ENCODE data around the gene SLC2A1.

SLC2A1 gene

DNA sequence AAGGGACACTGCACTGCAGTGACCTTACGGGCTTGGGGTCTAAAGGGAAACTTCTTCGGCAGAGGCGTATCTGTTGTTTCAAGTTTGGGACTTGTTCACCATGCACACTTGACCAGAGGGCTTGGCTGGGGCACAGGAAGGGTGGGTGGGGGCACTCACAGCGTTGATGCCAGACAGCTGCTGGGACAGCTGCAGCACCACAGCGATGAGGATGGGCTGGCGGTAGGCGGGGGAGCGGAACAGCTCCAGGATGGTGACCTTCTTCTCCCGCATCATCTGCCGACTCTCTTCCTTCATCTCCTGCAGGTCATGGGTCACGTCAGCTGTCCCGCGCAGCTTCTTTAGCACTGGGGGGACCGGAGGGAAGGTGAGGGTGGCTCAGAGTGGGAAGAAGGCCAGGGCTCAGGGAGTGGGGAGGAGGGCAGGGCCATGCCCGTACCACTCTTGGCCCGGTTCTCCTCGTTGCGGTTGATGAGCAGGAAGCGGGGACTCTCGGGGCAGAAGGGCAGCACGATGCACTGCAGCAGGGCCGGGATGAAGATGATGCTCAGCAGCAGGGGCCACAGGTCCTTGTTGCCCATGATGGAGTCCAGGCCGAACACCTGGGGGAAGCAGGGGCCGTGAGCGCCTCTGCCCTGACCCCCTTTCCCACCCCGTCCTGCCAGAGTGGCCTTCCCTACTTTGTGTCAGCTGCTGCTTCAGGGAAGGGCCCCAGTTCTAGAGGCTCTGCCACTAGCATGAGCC is 29.1 kb downstream of the SLC2A1 start:
- H3K9me3 ChIP-seq (ENCODE audit: control insufficient read depth in 5 of 5, low read length in 5 of 5), result no peaks in the 10 kb centered on the region
- no peak overlapping the region for H3K27ac ChIP-seq (ENCODE audit: low read depth, low read length)
- H3K9ac ChIP-seq (ENCODE audit: low read length in 5 of 5), result no peak overlapping the region
- H3K36me3 ChIP-seq (ENCODE audit: control insufficient read depth in 5 of 5, insufficient read depth in 5 of 5, low read length in 5 of 5), result peaks cover 0 to 40% (median 17%) of the 10 kb centered on the region in 5 donors
- no peak overlapping the region for H3K4me3 ChIP-seq (ENCODE audit: low read depth in 1 of 5, low read length in 5 of 5)
- H3K4me1 ChIP-seq (ENCODE audit: control insufficient read depth in 5 of 5, insufficient read depth in 5 of 5, low read length in 5 of 5), result peaks cover 0 to 20% (median 15%) of the 10 kb centered on the region in 5 donors
- H3K27me3 ChIP-seq (ENCODE audit: control insufficient read depth in 5 of 5, insufficient read depth in 4 of 5, low read length in 5 of 5), result no peaks in the 10 kb centered on the region

DNA sequence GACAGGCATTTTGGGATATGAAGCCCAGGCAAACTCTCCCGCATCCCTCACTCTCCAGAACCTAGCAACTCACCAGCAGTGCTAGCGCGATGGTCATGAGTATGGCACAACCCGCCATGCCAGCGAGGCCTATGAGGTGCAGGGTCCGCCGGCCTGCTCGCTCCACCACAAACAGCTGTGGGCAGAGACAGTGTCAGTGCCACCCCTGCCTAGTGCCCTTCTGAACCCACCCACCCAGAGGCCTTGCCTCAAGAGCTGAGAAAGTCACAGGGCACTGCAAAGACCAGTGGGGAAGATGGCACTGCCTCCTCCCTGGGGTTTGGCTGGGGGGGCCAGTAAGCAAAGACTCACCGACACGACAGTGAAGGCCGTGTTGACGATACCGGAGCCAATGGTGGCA is 29.8 kb downstream of the SLC2A1 start:
- Histone ChIP-seq H3K27me3 (ENCODE audit: control insufficient read depth in 5 of 5, insufficient read depth in 4 of 5, low read length in 5 of 5) (no peaks in the 10 kb centered on the region), H3K27ac (ENCODE audit: low read depth, low read length) (no peak overlapping the region), H3K4me3 (ENCODE audit: low read depth in 1 of 5, low read length in 5 of 5) (no peak overlapping the region), H3K36me3 (ENCODE audit: control insufficient read depth in 5 of 5, insufficient read depth in 5 of 5, low read length in 5 of 5) (peaks cover 0 to 40% (median 17%) of the 10 kb centered on the region in 5 donors), H3K9ac (ENCODE audit: low read length in 5 of 5) (no peak overlapping the region), H3K9me3 (ENCODE audit: control insufficient read depth in 5 of 5, low read length in 5 of 5) (no peaks in the 10 kb centered on the region), H3K4me1 (ENCODE audit: control insufficient read depth in 5 of 5, insufficient read depth in 5 of 5, low read length in 5 of 5) (peaks cover 0 to 26% (median 15%) of the 10 kb centered on the region in 5 donors)

DNA sequence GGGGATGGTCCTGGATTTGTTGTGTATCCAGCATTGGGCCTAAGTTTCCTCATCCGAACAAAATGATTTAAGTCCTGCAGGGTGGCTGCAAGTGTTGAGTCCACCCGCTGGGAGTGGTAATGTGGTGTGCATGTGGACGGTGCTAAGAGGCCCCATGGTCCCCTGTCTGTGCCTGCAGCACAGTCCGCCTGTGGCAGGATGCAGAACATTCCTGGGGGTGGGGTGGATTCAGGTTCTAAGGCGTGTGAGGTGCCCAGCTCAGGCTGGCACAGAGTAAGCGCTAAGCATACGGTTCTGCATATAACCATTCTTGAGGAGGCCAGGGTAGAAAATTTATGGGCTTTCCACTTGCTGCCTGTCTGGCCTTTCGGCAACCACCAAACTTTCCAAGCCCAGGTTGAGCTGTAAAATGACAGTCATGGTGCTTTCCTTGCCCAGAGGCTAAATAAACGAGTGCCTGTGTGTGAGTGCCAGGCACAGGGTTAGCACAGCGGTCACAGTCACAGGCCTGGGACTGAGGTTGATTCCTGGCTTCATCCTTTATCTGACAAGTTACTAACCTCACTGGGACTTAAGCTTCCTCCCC is 30.7 kb downstream of the SLC2A1 start:
- Histone ChIP-seq H3K4me1 (ENCODE audit: control insufficient read depth in 5 of 5, insufficient read depth in 5 of 5, low read length in 5 of 5) (peaks cover 0 to 32% (median 16%) of the 10 kb centered on the region in 5 donors), H3K9me3 (ENCODE audit: control insufficient read depth in 5 of 5, low read length in 5 of 5) (no peaks in the 10 kb centered on the region), H3K4me3 (ENCODE audit: low read depth in 1 of 5, low read length in 5 of 5) (no peak overlapping the region), H3K27me3 (ENCODE audit: control insufficient read depth in 5 of 5, insufficient read depth in 4 of 5, low read length in 5 of 5) (no peaks in the 10 kb centered on the region), H3K9ac (ENCODE audit: low read length in 5 of 5) (no peak overlapping the region), H3K27ac (ENCODE audit: low read depth, low read length) (no peak overlapping the region), H3K36me3 (ENCODE audit: control insufficient read depth in 5 of 5, insufficient read depth in 5 of 5, low read length in 5 of 5) (peaks cover 0 to 40% (median 17%) of the 10 kb centered on the region in 5 donors)

DNA sequence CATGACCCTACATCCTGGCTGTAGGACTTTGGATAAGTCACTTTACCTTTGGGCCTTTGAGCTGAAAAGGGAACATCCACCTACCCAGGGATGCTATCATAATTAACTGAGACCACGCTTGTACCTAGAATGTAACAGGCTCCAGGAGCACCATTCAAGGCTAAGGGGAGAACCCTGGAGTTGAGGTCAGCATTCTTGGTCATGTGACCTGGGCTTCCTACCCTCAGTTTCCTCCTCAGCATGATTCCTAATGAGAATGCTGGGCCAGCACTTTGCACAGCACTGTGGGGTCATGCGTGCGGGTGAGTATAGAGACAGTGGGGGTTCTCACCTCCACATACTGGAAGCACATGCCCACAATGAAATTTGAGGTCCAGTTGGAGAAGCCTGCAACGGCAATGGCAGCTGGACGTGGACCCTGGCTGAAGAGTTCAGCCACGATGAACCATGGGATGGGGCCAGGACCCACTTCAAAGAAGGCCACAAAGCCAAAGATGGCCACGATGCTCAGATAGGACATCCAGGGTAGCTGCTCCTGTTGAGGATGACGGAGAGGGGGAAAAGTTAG is 31.3 kb downstream of the SLC2A1 start:
- Histone ChIP-seq H3K36me3 (ENCODE audit: control insufficient read depth in 5 of 5, insufficient read depth in 5 of 5, low read length in 5 of 5) (peaks cover 0 to 40% (median 17%) of the 10 kb centered on the region in 5 donors), H3K4me3 (ENCODE audit: low read depth in 1 of 5, low read length in 5 of 5) (no peak overlapping the region), H3K4me1 (ENCODE audit: control insufficient read depth in 5 of 5, insufficient read depth in 5 of 5, low read length in 5 of 5) (peaks cover 0 to 29% (median 15%) of the 10 kb centered on the region in 5 donors), H3K27ac (ENCODE audit: low read depth, low read length) (no peak overlapping the region), H3K9me3 (ENCODE audit: control insufficient read depth in 5 of 5, low read length in 5 of 5) (no peaks in the 10 kb centered on the region), H3K9ac (ENCODE audit: low read length in 5 of 5) (no peak overlapping the region), H3K27me3 (ENCODE audit: control insufficient read depth in 5 of 5, insufficient read depth in 4 of 5, low read length in 5 of 5) (no peaks in the 10 kb centered on the region)

DNA sequence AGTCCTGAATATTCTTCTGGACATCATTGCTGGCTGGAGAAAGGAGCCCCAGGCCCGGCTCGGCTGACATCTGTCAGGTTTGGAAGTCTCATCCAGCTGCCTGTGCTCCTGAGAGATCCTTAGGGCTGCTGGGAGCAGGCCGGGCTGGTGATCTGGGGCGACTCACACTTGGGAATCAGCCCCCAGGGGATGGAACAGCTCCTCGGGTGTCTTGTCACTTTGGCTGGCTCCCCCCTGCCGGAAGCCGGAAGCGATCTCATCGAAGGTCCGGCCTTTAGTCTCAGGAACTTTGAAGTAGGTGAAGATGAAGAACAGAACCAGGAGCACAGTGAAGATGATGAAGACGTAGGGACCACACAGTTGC is 31.8 kb downstream of the SLC2A1 start:
- H3K4me1 ChIP-seq (ENCODE audit: control insufficient read depth in 5 of 5, insufficient read depth in 5 of 5, low read length in 5 of 5), result peaks cover 0 to 25% (median 10%) of the 10 kb centered on the region in 5 donors
- no peak overlapping the region for H3K9ac ChIP-seq (ENCODE audit: low read length in 5 of 5)
- H3K27me3 ChIP-seq (ENCODE audit: control insufficient read depth in 5 of 5, insufficient read depth in 4 of 5, low read length in 5 of 5), result no peaks in the 10 kb centered on the region
- no peaks in the 10 kb centered on the region for H3K9me3 ChIP-seq (ENCODE audit: control insufficient read depth in 5 of 5, low read length in 5 of 5)
- peaks cover 0 to 40% (median 17%) of the 10 kb centered on the region in 5 donors for H3K36me3 ChIP-seq (ENCODE audit: control insufficient read depth in 5 of 5, insufficient read depth in 5 of 5, low read length in 5 of 5)
- H3K27ac ChIP-seq (ENCODE audit: low read depth, low read length), result no peak overlapping the region
- no peak overlapping the region for H3K4me3 ChIP-seq (ENCODE audit: low read depth in 1 of 5, low read length in 5 of 5)

DNA sequence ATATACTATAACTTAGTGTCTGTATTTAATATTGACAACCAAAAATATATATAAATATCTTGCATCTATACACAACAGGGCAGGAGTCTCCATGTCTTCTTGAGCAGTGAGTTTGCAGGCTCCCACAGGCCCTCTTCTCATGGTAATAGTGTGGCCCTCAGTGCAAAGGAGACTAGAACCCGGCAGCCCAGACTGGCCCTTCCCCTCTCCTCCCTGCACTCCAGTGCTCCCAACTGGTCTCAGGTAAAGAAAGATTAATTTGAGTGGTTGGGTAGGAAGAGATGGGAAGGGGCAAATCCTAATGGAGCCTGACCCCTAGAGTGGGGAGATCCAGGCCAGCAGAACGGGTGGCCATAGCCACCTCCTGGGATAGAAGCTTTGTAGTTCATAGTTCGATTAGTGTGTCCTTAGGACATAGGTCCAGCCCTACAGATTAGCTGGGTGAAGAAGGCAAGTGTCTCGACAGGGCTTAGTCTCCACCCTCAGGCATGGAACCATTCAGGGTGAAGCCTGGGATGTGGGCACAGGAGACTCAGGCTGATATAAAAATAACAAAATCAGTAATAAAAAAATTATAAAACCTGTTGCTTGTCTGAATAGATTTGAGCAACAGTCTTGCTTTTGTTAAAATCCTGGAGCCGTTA is 32.3 kb downstream of the SLC2A1 start:
- no peak overlapping the region for H3K9ac ChIP-seq (ENCODE audit: low read length in 5 of 5)
- H3K36me3 ChIP-seq (ENCODE audit: control insufficient read depth in 5 of 5, insufficient read depth in 5 of 5, low read length in 5 of 5), result peaks cover 0 to 40% (median 17%) of the 10 kb centered on the region in 5 donors
- H3K9me3 ChIP-seq (ENCODE audit: control insufficient read depth in 5 of 5, low read length in 5 of 5), result no peaks in the 10 kb centered on the region
- H3K4me3 ChIP-seq (ENCODE audit: low read depth in 1 of 5, low read length in 5 of 5), result no peak overlapping the region
- no peak overlapping the region for H3K27ac ChIP-seq (ENCODE audit: low read depth, low read length)
- peaks cover 0 to 20% (median 8%) of the 10 kb centered on the region in 5 donors for H3K4me1 ChIP-seq (ENCODE audit: control insufficient read depth in 5 of 5, insufficient read depth in 5 of 5, low read length in 5 of 5)
- no peaks in the 10 kb centered on the region for H3K27me3 ChIP-seq (ENCODE audit: control insufficient read depth in 5 of 5, insufficient read depth in 4 of 5, low read length in 5 of 5)

DNA sequence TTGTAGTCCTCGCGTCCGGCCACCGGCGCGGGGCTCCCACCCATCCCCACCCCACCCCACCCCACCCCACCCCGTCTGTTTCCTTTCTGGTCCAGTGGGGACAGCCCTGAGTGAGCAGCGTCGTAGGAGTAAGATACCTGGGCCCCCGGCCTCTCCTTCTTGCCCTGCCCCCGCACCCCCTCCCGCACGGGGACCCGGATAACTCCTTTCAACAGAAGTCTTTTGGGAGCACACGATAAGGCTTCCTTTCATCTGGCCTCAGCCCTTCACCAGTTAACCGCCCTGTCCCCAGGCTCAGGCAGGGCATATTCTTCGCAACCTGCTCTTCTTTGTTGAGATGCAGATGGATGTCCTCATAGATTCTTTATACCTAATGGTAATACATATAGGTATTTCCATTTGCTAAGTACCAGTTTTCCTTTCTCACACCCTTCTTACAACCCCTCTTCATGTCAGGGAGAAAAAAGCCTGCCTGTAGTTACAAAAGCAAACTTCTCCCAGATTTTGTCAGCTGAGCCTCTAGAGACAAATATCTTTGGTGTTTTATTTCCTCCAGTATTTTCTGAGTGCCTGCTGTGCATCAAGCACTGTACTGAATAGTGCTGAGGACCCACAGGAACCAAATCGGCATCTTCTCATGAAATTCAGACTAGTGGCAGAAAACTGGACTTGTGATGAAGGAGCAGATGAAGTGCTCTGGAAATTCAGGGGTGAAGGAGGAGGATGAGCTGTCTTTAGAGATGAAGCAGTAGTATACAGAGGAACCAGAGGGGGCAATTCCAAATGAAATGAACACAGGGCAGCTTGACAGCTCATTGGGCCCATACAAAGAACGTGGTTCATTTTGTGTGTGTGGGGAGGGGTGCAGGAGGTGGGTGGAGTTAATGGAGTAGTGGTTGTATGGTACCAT is 33.6 kb downstream of the SLC2A1 start:
- H3K36me3 ChIP-seq (ENCODE audit: control insufficient read depth in 5 of 5, insufficient read depth in 5 of 5, low read length in 5 of 5), result peaks cover 0 to 33% (median 17%) of the 10 kb centered on the region in 5 donors
- no peaks in the 10 kb centered on the region for H3K9me3 ChIP-seq (ENCODE audit: control insufficient read depth in 5 of 5, low read length in 5 of 5)
- peak overlapping the region in 4 of 5 donors; percentile 72 to 87 (median 80) for H3K4me3 ChIP-seq (ENCODE audit: low read depth in 1 of 5, low read length in 5 of 5)
- H3K27ac ChIP-seq (ENCODE audit: low read depth, low read length), result no peak overlapping the region
- H3K4me1 ChIP-seq (ENCODE audit: control insufficient read depth in 5 of 5, insufficient read depth in 5 of 5, low read length in 5 of 5), result peaks cover 0 to 16% (median 8%) of the 10 kb centered on the region in 5 donors
- H3K9ac ChIP-seq (ENCODE audit: low read length in 5 of 5), result peak overlapping the region in 3 of 5 donors; percentile 49 to 80 (median 67)
- no peaks in the 10 kb centered on the region for H3K27me3 ChIP-seq (ENCODE audit: control insufficient read depth in 5 of 5, insufficient read depth in 4 of 5, low read length in 5 of 5)

DNA sequence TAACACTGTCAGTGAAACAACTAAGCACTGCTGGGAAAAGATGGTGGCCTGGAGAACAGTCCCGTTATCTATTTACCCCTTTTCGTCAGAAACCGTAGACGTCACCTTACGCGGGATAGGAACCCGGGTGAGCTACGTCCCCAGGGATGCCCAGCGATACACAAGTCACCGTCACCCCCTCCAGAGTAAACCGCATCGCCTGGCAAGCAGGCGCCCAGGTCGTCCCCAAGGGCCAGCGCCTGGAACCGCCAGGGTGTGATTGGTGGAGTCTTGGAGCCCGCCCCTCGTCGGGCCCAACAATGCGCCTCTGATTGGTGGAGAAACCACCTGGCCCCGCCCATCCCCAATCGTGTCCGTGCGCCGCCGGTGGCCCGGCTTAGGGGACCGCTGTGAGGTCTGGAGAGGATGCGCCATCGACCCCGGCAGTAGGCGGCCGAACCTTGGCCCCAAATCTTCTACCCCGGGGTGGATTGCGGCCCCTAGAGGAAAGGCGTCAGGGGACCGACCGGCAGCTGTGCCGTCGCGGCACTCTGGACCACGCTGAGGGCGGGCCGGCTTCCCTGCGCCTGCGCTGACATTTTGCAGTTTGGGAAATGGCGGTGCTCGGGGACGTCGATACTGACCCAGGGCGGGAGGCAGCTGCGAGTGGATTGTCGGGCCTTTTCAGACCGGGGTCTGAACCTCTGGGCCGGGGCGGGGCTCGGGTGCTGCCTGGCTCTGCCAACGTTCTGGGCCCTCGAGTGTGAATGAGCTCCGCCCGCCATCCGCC is 34.4 kb downstream of the SLC2A1 start:
- no peaks in the 10 kb centered on the region for H3K9me3 ChIP-seq (ENCODE audit: control insufficient read depth in 5 of 5, low read length in 5 of 5)
- H3K27ac ChIP-seq (ENCODE audit: low read depth, low read length), result peak overlapping the region; percentile 54
- H3K36me3 ChIP-seq (ENCODE audit: control insufficient read depth in 5 of 5, insufficient read depth in 5 of 5, low read length in 5 of 5), result peaks cover 0 to 24% (median 12%) of the 10 kb centered on the region in 5 donors
- H3K9ac ChIP-seq (ENCODE audit: low read length in 5 of 5), result peak overlapping the region in 4 of 5 donors; percentile 34 to 80 (median 58)
- H3K4me3 ChIP-seq (ENCODE audit: low read depth in 1 of 5, low read length in 5 of 5), result peak overlapping the region; percentile 72 to 89 (median 83)
- no peaks in the 10 kb centered on the region for H3K27me3 ChIP-seq (ENCODE audit: control insufficient read depth in 5 of 5, insufficient read depth in 4 of 5, low read length in 5 of 5)
- peaks cover 0 to 16% (median 8%) of the 10 kb centered on the region in 5 donors for H3K4me1 ChIP-seq (ENCODE audit: control insufficient read depth in 5 of 5, insufficient read depth in 5 of 5, low read length in 5 of 5)
